HCT116 (cell line): ENCODE results near the gene PDE4D. TPM values are rescaled to one million over a fixed set of nuclear protein-coding genes. Genes with fewer than 3 reads are reported as not detected.

Source experiments
- ATAC-seq: fragments of 200-7000 bp; cut with Tn5 transposase; 2 replicates; pipeline ENCODE4 v1.9.1; 2020; ENCODE audit warnings: mild to moderate bottlenecking, moderate library complexity
- BruUV-seq: library from RNA; stranded (reverse); fragments of 400-500 nt; replicated peaks from 2 replicates; lab custom pipeline; 2021; lab: Mats Ljungman, UMichigan
- CTCF ChIA-PET: fragments of 300-600 bp; sonication (Branson Sonifier 250); formaldehyde crosslinking; loops from one replicate; lab custom pipeline; 2021; ENCODE audit warnings: antibody characterized with exemption; lab: Charles Lee
- POLR2A ChIA-PET: fragments of 300-600, 350-600 bp; sonication (Branson Sonifier 250); formaldehyde crosslinking; loops from one replicate; lab custom pipeline; 2021; ENCODE audit warnings: antibody characterized with exemption; lab: Charles Lee
- RAD21 ChIA-PET, 2 experiments: fragments of 300-600 bp; sonication (Branson Sonifier 250); formaldehyde crosslinking; loops; one replicate each; lab custom pipeline; 2023; ENCODE audit warnings: low total read pairs in 2 of 2; ENCODE audit not compliant: uncharacterized antibody in 2 of 2, unreplicated experiment in 2 of 2, low non-redundant PET in 1 of 2; lab: Charles Lee
- DNase-seq: peaks from one replicate; pipeline ENCODE4 v3.0.0-alpha.2; 2010; ENCODE audit warnings: low read depth, low spot score
- H2AFZ ChIP-seq: fragments of 200-600 bp; shearing (Covaris generic), sonication (generic); 2 replicates; pipeline ENCODE4 v1.6.1; 2017; ENCODE audit warnings: low read depth, mixed run types, mixed read lengths, antibody characterized with exemption, low read length; ENCODE audit not compliant: poor library complexity, severe bottlenecking
- H3K27ac ChIP-seq: 2 replicates; pipeline ENCODE4 v1.5.1; 2012; ENCODE audit warnings: low read depth, low read length
- H3K27me3 ChIP-seq: fragments of 200-600 bp; sonication (generic); 2 replicates; pipeline ENCODE4 v1.6.1; 2016; ENCODE audit warnings: mixed run types, low read length, mixed read lengths; ENCODE audit not compliant: insufficient read depth
- H3K36me3 ChIP-seq, 2 experiments: fragments of 200-500 bp in 1 of 2; fragments of 200-600 bp in 1 of 2; sonication (Bioruptor generic) in 1 of 2; sonication (generic) in 1 of 2; 2 replicates each; pipeline versions ENCODE4 v1.5.1 to v1.6.1; 2014 to 2016; ENCODE audit warnings: low read length in 2 of 2, inconsistent platforms in 1 of 2, mixed read lengths in 1 of 2, mixed run types in 1 of 2; ENCODE audit not compliant: insufficient read depth in 2 of 2, control insufficient read depth in 1 of 2
- H3K4me1 ChIP-seq, 2 experiments: fragments of 200-600 bp in 1 of 2; sonication (generic) in 1 of 2; 2 replicates each; pipeline versions ENCODE4 v1.5.1 to v1.6.1; 2012 to 2017; ENCODE audit warnings: low read length in 2 of 2, inconsistent platforms in 1 of 2, mild to moderate bottlenecking in 1 of 2, mixed read lengths in 1 of 2, mixed run types in 1 of 2, moderate library complexity in 1 of 2; ENCODE audit not compliant: insufficient read depth in 2 of 2, control insufficient read depth in 1 of 2
- H3K4me2 ChIP-seq: fragments of 200-600 bp; sonication (generic); 2 replicates; pipeline ENCODE4 v1.6.1; 2017; ENCODE audit warnings: mixed run types, low read length, mixed read lengths
- H3K4me3 ChIP-seq, 2 experiments: fragments of 200-600 bp in 1 of 2; sonication (generic) in 1 of 2; replicated peaks in 1 of 2; 2 replicates each; pipeline ENCODE4 v1.5.1; 2011 to 2016; ENCODE audit warnings: low read length in 2 of 2, control low read depth in 1 of 2, low read depth in 1 of 2, mild to moderate bottlenecking in 1 of 2, mixed read lengths in 1 of 2, mixed run types in 1 of 2
- H3K79me2 ChIP-seq: fragments of 200-600 bp; sonication (generic); 2 replicates; pipeline ENCODE4 v1.6.1; 2017; ENCODE audit warnings: mild to moderate bottlenecking, mixed run types, low read length, moderate library complexity, mixed read lengths; ENCODE audit not compliant: insufficient read depth
- H3K9ac ChIP-seq: fragments of 200-600 bp; sonication (generic); 2 replicates; pipeline ENCODE4 v1.6.1; 2016; ENCODE audit warnings: low read length, mixed read lengths
- H3K9me2 ChIP-seq: fragments of 200-600 bp; sonication (generic), shearing (Covaris generic); 2 replicates; pipeline ENCODE4 v1.6.1; 2017; ENCODE audit warnings: mixed run types, mild to moderate bottlenecking, moderate library complexity; ENCODE audit not compliant: insufficient read depth
- H3K9me3 ChIP-seq, 2 experiments: fragments of 200-500 bp in 1 of 2; fragments of 200-600 bp in 1 of 2; sonication (Bioruptor generic) in 1 of 2; sonication (generic) in 1 of 2; 2 replicates each; pipeline ENCODE4 v1.6.1; 2014 to 2017; ENCODE audit warnings: low read length in 2 of 2, mixed read lengths in 2 of 2, inconsistent platforms in 1 of 2, low read depth in 1 of 2, mild to moderate bottlenecking in 1 of 2, mixed run types in 1 of 2, moderate library complexity in 1 of 2; ENCODE audit not compliant: control insufficient read depth in 1 of 2, insufficient read depth in 1 of 2
- H4K20me1 ChIP-seq: fragments of 200-600 bp; sonication (generic), shearing (Covaris generic); 2 replicates; pipeline ENCODE4 v1.6.1; 2017; ENCODE audit warnings: mixed run types, mild to moderate bottlenecking, moderate library complexity; ENCODE audit not compliant: insufficient read depth
- CEBPB ChIP-seq: IDR thresholded peaks from 2 replicates; pipeline ENCODE4 v1.6.1; 2012; ENCODE audit warnings: low read depth
- CTCF ChIP-seq, 3 experiments: fragments of 200-600 bp in 1 of 3; sonication (generic) in 1 of 3; IDR thresholded peaks in 2 of 3; conservative IDR thresholded peaks in 1 of 3; 2 replicates each; pipeline ENCODE4 v1.5.1; 2012 to 2017; ENCODE audit warnings: low read depth in 2 of 3, low read length in 2 of 3, antibody characterized with exemption in 1 of 3, borderline replicate concordance in 1 of 3, control low read depth in 1 of 3, mild to moderate bottlenecking in 1 of 3, mixed read lengths in 1 of 3, mixed run types in 1 of 3, moderate library complexity in 1 of 3; ENCODE audit not compliant: insufficient read depth in 1 of 3
- ELF1 ChIP-seq: IDR thresholded peaks from 2 replicates; pipeline ENCODE4 v1.6.1; 2012; ENCODE audit warnings: low read depth, borderline replicate concordance
- ZFX ChIP-seq: fragments of 450-650 bp; IDR thresholded peaks from 2 replicates; pipeline ENCODE4 v1.6.1; 2017
- intact Hi-C: fragments of 100-400 bp; cut with micrococcal nuclease; formaldehyde crosslinking; loops from 2 replicates; pipeline ENCODE4 v1.10.0; 2022
- total RNA-seq: library from RNA; stranded (reverse); gene quantifications from one replicate; pipeline ENCODE4 v1.2.1, GENCODE V29; 2021; ENCODE audit not compliant: unreplicated experiment
- TF ChIP-seq, protein P1 (sequence below): IDR thresholded peaks from 2 replicates; pipeline ENCODE4 v1.6.1; 2012; ENCODE audit warnings: low read depth
- TF ChIP-seq, protein P2 (sequence below): IDR thresholded peaks from 2 replicates; pipeline ENCODE4 v1.6.1; 2012

PDE4D gene
- total RNA-seq, 1 experiment from 2014 or later: 1.1 TPM

DNA sequence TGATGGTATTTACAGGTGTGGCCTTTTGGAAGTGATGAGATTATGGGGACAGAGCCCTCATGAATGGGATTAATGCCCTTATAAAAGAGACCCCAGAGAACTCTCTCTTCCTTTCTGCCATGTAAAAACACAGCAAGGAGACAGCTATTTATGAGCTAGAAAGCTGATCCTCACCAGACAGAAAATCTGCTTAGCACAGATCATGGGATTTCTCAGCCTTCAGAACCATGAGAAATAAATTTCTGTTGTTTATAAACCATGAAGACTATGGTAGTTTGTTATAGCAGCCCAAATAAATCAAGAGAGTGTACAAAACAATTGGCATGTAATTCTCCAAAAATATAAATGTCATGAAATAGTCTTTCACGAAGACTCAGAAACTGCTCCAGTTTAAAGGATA is 211.0 kb downstream of the PDE4D start (continued):
- TF ChIP-seq, protein P1, sequence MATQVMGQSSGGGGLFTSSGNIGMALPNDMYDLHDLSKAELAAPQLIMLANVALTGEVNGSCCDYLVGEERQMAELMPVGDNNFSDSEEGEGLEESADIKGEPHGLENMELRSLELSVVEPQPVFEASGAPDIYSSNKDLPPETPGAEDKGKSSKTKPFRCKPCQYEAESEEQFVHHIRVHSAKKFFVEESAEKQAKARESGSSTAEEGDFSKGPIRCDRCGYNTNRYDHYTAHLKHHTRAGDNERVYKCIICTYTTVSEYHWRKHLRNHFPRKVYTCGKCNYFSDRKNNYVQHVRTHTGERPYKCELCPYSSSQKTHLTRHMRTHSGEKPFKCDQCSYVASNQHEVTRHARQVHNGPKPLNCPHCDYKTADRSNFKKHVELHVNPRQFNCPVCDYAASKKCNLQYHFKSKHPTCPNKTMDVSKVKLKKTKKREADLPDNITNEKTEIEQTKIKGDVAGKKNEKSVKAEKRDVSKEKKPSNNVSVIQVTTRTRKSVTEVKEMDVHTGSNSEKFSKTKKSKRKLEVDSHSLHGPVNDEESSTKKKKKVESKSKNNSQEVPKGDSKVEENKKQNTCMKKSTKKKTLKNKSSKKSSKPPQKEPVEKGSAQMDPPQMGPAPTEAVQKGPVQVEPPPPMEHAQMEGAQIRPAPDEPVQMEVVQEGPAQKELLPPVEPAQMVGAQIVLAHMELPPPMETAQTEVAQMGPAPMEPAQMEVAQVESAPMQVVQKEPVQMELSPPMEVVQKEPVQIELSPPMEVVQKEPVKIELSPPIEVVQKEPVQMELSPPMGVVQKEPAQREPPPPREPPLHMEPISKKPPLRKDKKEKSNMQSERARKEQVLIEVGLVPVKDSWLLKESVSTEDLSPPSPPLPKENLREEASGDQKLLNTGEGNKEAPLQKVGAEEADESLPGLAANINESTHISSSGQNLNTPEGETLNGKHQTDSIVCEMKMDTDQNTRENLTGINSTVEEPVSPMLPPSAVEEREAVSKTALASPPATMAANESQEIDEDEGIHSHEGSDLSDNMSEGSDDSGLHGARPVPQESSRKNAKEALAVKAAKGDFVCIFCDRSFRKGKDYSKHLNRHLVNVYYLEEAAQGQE: no peak
- no peak for TF ChIP-seq ELF1
- no peak for TF ChIP-seq ZFX

DNA sequence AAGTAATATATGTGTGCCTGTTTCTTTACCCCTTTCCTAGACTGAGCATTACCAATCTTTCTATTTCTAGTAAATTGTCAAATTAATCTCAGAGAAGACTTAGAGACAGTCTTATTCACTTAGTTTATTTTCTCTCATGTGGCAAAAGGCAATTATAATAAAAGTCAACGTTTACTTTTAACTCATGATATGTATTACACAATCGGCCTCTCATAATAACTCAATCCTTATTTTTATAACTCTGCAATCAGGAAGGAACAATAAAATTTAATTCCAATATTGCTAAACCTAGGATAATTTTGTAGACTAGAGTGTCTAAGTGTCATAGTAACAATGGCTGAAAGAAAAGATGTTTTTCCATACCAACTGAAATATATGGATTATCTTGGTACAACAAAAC is 214.6 kb downstream of the PDE4D start:
- ATAC-seq: no peak
- Histone ChIP-seq H3K79me2 (no peaks in the 10 kb centered on the region), H3K9me2 (no peaks in the 10 kb centered on the region), H3K9ac (no peak overlapping the region), H3K9me3 (no peaks in the 10 kb centered on the region), H3K4me3 (no peak overlapping the region), H3K27me3 (no peaks in the 10 kb centered on the region), H3K4me1 (no peaks in the 10 kb centered on the region), H3K4me2 (no peak overlapping the region), H2AFZ (no peak overlapping the region), H3K27ac (no peak overlapping the region), H3K36me3 (no peaks in the 10 kb centered on the region), H4K20me1 (no peaks in the 10 kb centered on the region)
- ChIA-PET POLR2A (no interaction called here), CTCF (interaction anchor here (1.1 kb wide), 1 partner anchor 173 kb away, joined by 4 read pairs; no protein-coding TSS in a partner anchor), RAD21 (no interaction called here)
- intact Hi-C loops: no loop called here
- TF ChIP-seq CEBPB: no peak
- BruUV-seq: no TSS peak
- DNase-seq: no peak

GRCh38 chr5:59674763-59675162 is 218.8 kb downstream of the PDE4D start:
- Histone ChIP-seq H3K4me1 (no peaks in the 10 kb centered on the region), H3K4me2 (no peak overlapping the region), H3K9me3 (no peaks in the 10 kb centered on the region), H2AFZ (no peak overlapping the region), H3K36me3 (no peaks in the 10 kb centered on the region), H3K9me2 (no peaks in the 10 kb centered on the region), H3K4me3 (no peak overlapping the region), H3K9ac (no peak overlapping the region), H3K27me3 (0 out of 2 replicates have a peak, but pooled peaks cover 5% of the 10 kb centered on the region), H4K20me1 (no peaks in the 10 kb centered on the region), H3K79me2 (no peaks in the 10 kb centered on the region), H3K27ac (no peak overlapping the region)
- intact Hi-C loops: loop anchor here (5.0 kb wide), 1 partner anchor 487 kb away; no protein-coding TSS in a partner anchor
- no peak for ATAC-seq
- ChIA-PET CTCF (no interaction called here), RAD21 (no interaction called here), POLR2A (no interaction called here)
- BruUV-seq: no TSS peak
- no peak for DNase-seq
- TF ChIP-seq CTCF (IDR thresholded peaks at IDR 0.05 in 2 of 3, conservative IDR thresholded peaks at IDR 0.05 in 1 of 3; ENCODE audit: borderline replicate concordance in 1 of 3, insufficient read depth in 1 of 3, low read depth in 2 of 3, low read length in 2 of 3): no peak
- TF ChIP-seq, protein P2, sequence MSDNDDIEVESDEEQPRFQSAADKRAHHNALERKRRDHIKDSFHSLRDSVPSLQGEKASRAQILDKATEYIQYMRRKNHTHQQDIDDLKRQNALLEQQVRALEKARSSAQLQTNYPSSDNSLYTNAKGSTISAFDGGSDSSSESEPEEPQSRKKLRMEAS: no peak
- TF ChIP-seq, protein P1: no peak
